ENCODE results near the gene ECSCR.
"Not testable (repeated sequence)": the region's sequence is repeated elsewhere in the genome, so short reads cannot be mapped to it uniquely, and the experiment has no call there.

The ECSCR gene

DNA sequence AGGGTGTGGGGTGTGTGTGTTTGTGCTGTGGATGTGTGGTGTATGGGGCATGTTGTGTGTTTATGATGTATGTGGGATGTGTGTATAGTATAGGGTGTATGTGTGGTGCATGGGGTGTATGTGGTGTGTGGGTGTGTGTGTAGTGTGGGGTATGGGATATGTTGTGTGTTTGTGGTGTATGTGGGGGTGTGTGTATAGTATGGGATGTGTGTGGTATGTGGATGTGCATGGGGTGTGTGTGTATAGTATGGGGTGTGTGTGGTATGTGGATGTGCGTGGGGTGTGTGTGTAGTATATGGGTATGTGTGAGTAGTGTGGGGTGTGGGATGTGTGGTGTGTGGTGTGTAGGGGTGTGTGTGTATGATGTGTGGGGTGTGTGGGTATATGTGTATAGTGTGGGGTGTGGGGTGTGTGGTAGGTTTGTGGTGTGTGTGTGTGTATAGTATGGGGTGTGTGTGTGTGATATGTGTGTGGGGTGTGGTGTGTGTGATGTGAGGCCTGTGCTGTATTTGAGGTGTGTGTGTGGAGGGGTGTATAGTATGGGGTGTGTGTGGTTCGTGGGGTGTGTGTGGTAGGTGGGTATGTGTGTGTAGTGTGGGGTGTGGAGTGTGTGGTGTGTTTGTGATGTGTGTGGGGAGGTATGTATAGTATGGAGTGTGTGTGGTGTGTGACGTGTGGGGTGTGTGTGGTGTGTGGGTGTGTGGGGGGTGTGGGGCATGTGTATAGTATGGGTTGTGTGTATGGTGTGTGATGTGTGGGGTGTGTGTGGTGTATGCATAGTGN is 10.5 kb downstream of the ECSCR start:
- no peak overlapping the region for H3K4me3 ChIP-seq (ENCODE audit: low read depth, low read length)
- no peak for DNase-seq (ENCODE audit: low read depth)

GRCh38 chr5:139451176-139451575 is 11.4 kb downstream of the ECSCR start:
- DNase-seq (ENCODE audit: low read depth), result no peak
- no peak overlapping the region for H3K4me3 ChIP-seq (ENCODE audit: low read depth, low read length)

- H3K4me3 ChIP-seq (ENCODE audit: low read depth, low read length), result no peak overlapping the region
- no peak for DNase-seq (ENCODE audit: low read depth)
These were observed 15.4 kb downstream of the ECSCR start for GRCh38 chr5:139446956-139447779.

DNA sequence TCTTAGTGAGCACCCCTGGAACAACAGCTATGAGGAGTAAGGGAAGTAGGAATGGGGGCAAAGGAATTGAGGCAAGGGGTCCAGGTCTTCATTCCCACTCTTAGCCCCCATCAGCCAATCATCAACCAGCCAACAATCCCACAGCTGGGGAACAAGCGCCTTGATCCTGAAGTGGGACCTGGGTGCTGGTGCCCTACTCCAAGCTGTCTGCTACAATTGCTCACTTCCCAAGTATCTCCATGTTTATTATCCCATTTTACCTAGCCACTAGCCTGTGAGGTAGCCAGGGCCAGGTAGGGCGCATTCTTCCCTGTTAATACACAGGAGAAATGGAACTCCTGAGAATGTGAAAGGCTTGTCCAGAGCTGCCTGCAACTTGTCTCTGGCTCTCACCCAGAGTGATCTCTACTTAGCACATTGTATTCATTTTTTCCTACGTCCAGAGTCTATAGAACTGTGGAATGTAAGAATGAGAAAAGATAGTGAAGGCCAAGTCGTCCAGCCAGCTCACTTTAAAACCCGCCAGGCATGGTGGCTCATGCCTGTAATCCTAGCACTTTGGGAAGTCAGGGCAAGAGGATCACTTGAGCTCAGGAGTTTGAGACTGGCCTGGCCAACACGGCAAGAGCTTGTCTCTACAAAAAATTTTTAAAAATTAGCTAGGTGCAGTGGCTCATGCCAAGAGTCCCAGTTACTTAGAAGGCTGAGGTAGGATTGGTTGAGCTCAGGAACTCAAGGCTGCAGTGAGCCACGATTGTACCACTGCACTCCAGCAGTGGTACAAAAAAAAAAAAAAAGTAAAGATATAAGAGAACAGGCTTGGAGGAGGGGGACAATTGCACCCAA is 17.0 kb downstream of the ECSCR start:
- no peak for DNase-seq (ENCODE audit: low read depth)
- H3K4me3 ChIP-seq (ENCODE audit: low read depth, low read length), result no peak overlapping the region

GRCh38 chr5:139443831-139444453 is 18.6 kb downstream of the ECSCR start:
- no peak overlapping the region for H3K4me3 ChIP-seq (ENCODE audit: low read depth, low read length)
- DNase-seq (ENCODE audit: low read depth), result no peak

- H3K4me3 ChIP-seq (ENCODE audit: low read depth, low read length); DNase-seq (ENCODE audit: low read depth): not testable (repeated sequence)
These were observed 22.1 kb downstream of the ECSCR start for GRCh38 chr5:139440416-139440815.

- DNase-seq (ENCODE audit: low read depth), result peak; percentile 71
- H3K4me3 ChIP-seq (ENCODE audit: low read depth, low read length), result peak within 1 kb of the TSS; percentile 76
These were observed 23.3 kb downstream of the ECSCR start, which contains the start of gene DNAJC18 for GRCh38 chr5:139439013-139439903. TSS of gene DNAJC18 (minus strand) at chr5:139439525. CDS start at chr5:139439445, 80 bp downstream.

DNA sequence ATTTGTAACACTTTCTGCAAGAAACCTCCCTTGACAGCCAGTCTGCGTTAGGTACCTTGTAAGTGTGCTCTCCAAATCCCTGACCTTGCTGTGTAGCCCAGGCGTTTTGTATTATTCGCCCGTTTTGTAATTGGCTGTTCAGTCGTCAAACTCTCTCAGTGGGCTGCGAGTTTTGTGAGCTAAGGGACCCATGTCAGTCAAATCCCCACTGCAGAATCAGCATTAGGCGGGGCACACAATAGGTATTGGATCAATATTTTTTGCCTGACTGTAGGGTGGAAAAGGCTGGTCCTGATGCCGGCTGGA is 23.9 kb downstream of the ECSCR start:
- H3K4me3 ChIP-seq (ENCODE audit: low read depth, low read length), result peak overlapping the region; percentile 76
- no peak for DNase-seq (ENCODE audit: low read depth)

- H3K4me3 ChIP-seq (ENCODE audit: low read depth, low read length), result no peak overlapping the region
- no peak for DNase-seq (ENCODE audit: low read depth)
These were observed 26.9 kb downstream of the ECSCR start for GRCh38 chr5:139435676-139436075.

- no peak for DNase-seq (ENCODE audit: low read depth)
- no peak overlapping the region for H3K4me3 ChIP-seq (ENCODE audit: low read depth, low read length)
These were observed 30.8 kb downstream of the ECSCR start for GRCh38 chr5:139431706-139432105.

DNA sequence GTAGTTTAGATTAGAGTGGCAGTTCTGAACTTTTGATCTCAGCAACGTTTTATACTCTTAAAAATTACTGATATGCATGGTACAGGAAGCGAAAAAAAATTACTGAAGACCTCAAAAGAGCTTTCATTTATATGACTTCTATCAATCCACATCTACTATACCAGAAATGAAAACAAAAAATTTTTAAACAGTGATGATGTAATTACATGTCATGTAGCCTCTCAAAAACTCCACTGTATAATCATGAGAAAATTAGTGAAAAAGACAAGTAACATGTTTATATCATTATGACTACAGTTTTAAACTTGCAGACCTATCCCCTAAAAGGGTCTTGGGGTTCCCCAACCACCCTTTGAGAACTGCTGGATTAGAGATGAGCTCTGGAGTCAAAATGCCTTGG is 32.5 kb downstream of the ECSCR start:
- no peak for DNase-seq (ENCODE audit: low read depth)
- H3K4me3 ChIP-seq (ENCODE audit: low read depth, low read length), result no peak overlapping the region

DNA sequence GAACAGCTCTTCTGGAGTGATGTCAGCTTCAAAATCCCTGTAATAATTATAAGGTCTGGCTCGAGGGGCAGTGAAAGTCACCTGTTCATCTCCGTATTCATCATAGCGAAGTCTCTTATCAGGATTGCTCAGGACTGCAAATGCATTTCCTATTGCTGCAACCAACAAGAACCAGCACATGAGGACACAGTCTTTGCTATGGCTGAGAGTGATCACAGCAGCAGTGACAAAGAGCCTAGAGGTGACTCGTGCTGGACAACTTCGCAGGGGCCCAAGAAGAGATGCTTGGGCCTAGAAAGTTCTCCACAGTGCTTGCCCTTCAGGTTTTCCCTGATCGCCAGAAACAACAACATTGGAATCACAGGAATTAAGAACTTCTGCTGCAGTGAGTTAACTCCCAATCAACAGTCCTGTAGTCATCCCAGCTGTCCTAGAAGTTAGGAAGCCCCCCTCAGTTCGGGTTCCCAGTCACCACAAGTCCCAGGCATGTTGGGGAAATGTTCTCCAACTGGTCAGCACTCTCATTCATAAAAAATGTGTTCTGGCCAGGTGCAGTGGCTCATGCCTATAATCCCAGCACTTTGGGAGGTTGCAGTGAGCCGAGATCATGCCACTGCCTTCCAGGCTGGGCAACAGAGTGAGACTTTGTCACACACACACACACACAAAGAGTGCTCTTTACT is 36.2 kb downstream of the ECSCR start:
- no peak overlapping the region for H3K4me3 ChIP-seq (ENCODE audit: low read depth, low read length)
- DNase-seq (ENCODE audit: low read depth), result no peak

DNA sequence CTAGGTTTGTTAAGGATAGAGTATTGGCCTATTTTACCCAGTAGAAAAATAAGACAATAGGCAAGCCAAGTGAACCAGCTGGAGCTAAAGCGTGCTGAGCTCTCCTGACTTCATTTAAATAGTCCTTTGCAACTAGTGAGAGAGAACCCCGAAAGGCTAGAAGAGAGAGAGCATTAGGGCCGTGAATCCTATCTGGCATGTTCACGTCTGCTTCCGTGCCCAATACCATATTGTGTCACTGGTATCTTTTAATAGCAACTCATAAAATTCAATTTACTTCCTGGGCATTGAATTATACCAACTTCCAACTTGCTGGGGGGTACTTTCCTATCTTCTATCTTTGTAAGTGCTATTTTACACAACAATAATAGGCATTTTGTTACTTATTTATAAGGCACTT is 37.0 kb downstream of the ECSCR start:
- no peak overlapping the region for H3K4me3 ChIP-seq (ENCODE audit: low read depth, low read length)
- no peak for DNase-seq (ENCODE audit: low read depth)

DNA sequence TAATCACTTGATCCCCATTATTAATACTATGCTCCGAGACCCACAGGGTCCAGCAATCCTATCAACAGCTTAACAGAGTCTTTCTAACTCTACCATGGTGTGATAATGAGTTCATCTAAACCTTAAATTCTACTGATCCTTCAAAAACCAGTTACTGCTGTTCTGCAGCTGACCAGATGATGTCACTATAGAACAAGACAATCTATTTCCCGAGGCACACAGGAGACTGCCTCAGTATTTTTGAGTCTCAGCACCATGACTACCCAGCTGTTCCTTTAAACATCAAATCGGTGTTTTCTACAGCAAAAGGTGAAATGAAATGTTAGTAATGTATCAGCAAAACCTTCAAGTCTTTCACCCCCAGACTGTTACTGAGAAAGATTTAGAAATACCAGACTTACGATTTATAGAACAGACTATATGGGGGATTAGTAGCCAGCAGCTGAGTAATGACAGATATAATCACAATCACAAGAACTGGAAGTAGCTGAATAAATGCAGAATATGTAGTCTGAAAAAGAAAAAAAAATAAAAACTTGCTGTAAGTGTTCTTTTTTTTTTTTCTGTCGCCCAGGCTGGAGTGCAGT is 40.1 kb downstream of the ECSCR start:
- DNase-seq (ENCODE audit: low read depth), result no peak
- H3K4me3 ChIP-seq (ENCODE audit: low read depth, low read length), result no peak overlapping the region

GRCh38 chr5:139419226-139420192 is 43.0 kb downstream of the ECSCR start:
- DNase-seq (ENCODE audit: low read depth), result no peak
- no peak overlapping the region for H3K4me3 ChIP-seq (ENCODE audit: low read depth, low read length)

- DNase-seq (ENCODE audit: low read depth), result no peak
These were observed 43.8 kb downstream of the ECSCR start for GRCh38 chr5:139418793-139419192.

GRCh38 chr5:139417214-139417613 is 45.3 kb downstream of the ECSCR start:
- H3K4me3 ChIP-seq (ENCODE audit: low read depth, low read length), result no peak overlapping the region
- no peak for DNase-seq (ENCODE audit: low read depth)

More at GRCh38 chr5:139418793-139419192, 43.8 kb downstream of the ECSCR start:
- H3K4me3 ChIP-seq (ENCODE audit: low read depth, low read length), result no peak overlapping the region

Measured in skeletal muscle cell (primary cell).